Measurements from ENCODE around the gene CPE. TPM values are rescaled to one million over a fixed set of nuclear protein-coding genes. Genes with fewer than 3 reads are reported as not detected.
"Not testable (repeated sequence)": the region's sequence is repeated elsewhere in the genome, so short reads cannot be mapped to it uniquely, and the experiment has no call there.

Gene CPE
- total RNA-seq, 1 donor, result 15.1 TPM

GRCh38 chr4:165450871-165451270 lies 72.1 kb downstream of the CPE start:
- DNase-seq (ENCODE audit: low read depth), result no peak
- TF ChIP-seq CTCF (IDR thresholded peaks at IDR 0.05; ENCODE audit: insufficient read depth, low read depth, low read length), result no peak
- no peak overlapping the region for H3K4me3 ChIP-seq (ENCODE audit: low read depth, low read length)

GRCh38 chr4:165453140-165453539 lies 74.3 kb downstream of the CPE start:
- DNase-seq (ENCODE audit: low read depth); H3K4me3 ChIP-seq (ENCODE audit: low read depth, low read length): not testable (repeated sequence)

- no peak for TF ChIP-seq CTCF (IDR thresholded peaks at IDR 0.05; ENCODE audit: insufficient read depth, low read depth, low read length)
- DNase-seq (ENCODE audit: low read depth), result no peak
- H3K4me3 ChIP-seq (ENCODE audit: low read depth, low read length), result no peak overlapping the region
Observed at GRCh38 chr4:165454426-165454825, 75.6 kb downstream of the CPE start.

GRCh38 chr4:165457793-165458192 lies 79.0 kb downstream of the CPE start:
- TF ChIP-seq CTCF (IDR thresholded peaks at IDR 0.05; ENCODE audit: insufficient read depth, low read depth, low read length), result no peak
- DNase-seq (ENCODE audit: low read depth), result no peak
- H3K4me3 ChIP-seq (ENCODE audit: low read depth, low read length), result no peak overlapping the region

- DNase-seq (ENCODE audit: low read depth), result no peak
- H3K4me3 ChIP-seq (ENCODE audit: low read depth, low read length), result no peak overlapping the region
- TF ChIP-seq CTCF (IDR thresholded peaks at IDR 0.05; ENCODE audit: insufficient read depth, low read depth, low read length), result no peak
Observed at GRCh38 chr4:165458471-165458870, 79.7 kb downstream of the CPE start.

GRCh38 chr4:165461159-165461821 lies 82.5 kb downstream of the CPE start:
- DNase-seq (ENCODE audit: low read depth), result peak; percentile 33
- no peak overlapping the region for H3K4me3 ChIP-seq (ENCODE audit: low read depth, low read length)
- no peak for TF ChIP-seq CTCF (IDR thresholded peaks at IDR 0.05; ENCODE audit: insufficient read depth, low read depth, low read length)

- DNase-seq (ENCODE audit: low read depth), result no peak
- no peak for TF ChIP-seq CTCF (IDR thresholded peaks at IDR 0.05; ENCODE audit: insufficient read depth, low read depth, low read length)
- no peak overlapping the region for H3K4me3 ChIP-seq (ENCODE audit: low read depth, low read length)
Observed at GRCh38 chr4:165462009-165462408, 83.2 kb downstream of the CPE start.

Data from fibroblast of villous mesenchyme (primary cell).